Measurements from ENCODE around the gene SPECC1L. TPM values are rescaled to one million over a fixed set of nuclear protein-coding genes. Genes with fewer than 3 reads are reported as not detected.

The SPECC1L gene
- total and polyA plus RNA-seq, 2 of the 8 experiments (the other 6 are each of a cell fraction or from before 2014, with no cell fraction given) = 15.7 to 61.6 TPM

- no peaks in the 10 kb centered on the region for H3K27me3 ChIP-seq (replicated peaks in 1 of 4; ENCODE audit: control insufficient read depth in 3 of 4, extremely low read depth in 1 of 4, insufficient read depth in 3 of 4, low read length in 3 of 4)
- H3K36me3 ChIP-seq (ENCODE audit: control insufficient read depth in 2 of 4, insufficient read depth in 4 of 4, low read length in 3 of 4) = no peaks in the 10 kb centered on the region
- no peak overlapping the region for H2BK12ac ChIP-seq (ENCODE audit: low read depth, low read length)
- WGBS, 2 experiments (ENCODE audit: extremely low coverage in 1 of 2, insufficient coverage in 1 of 2, insufficient read length in 1 of 2, insufficient replicate concordance in 2 of 2, low coverage in 1 of 2, low lambda C conversion rate in 2 of 2, missing lambda C conversion rate in 1 of 2) = 89% methylated on average over 2 of the region's 2 CpGs; no CpG with 5 or more reads in 1 of the 2 experiments
- H2BK15ac ChIP-seq (ENCODE audit: low read length) = no peak overlapping the region
- peaks cover 0 to 3% (median 1%) of the 10 kb centered on the region in 4 experiments; a peak in 3 of 7 replicates for H3K4me1 ChIP-seq (replicated peaks in 1 of 4; ENCODE audit: control insufficient read depth in 3 of 4, insufficient read depth in 4 of 4, low read length in 3 of 4)
- H3K79me2 ChIP-seq (ENCODE audit: control insufficient read depth in 1 of 2, insufficient read depth in 2 of 2, low read length in 2 of 2) = peaks cover 4 to 80% of the 10 kb centered on the region in 2 experiments
- H3K4me3 ChIP-seq (ENCODE audit: extremely low read depth in 1 of 4, insufficient read depth in 2 of 4, low read depth in 3 of 4, low read length in 4 of 4) = no peak overlapping the region
- no peak overlapping the region for H3K18ac ChIP-seq (ENCODE audit: extremely low read depth, low read length)
- TF ChIP-seq JUND (IDR thresholded peaks at IDR 0.05; ENCODE audit: low read length) (0 out of 2 replicates have a peak, but pooled peaks have one; percentile 36), POU5F1 (IDR thresholded peaks at IDR 0.05; ENCODE audit: low read depth, low read length) (no peak)
- H3K9me3 ChIP-seq (ENCODE audit: insufficient read depth in 2 of 2, low read depth in 1 of 2, low read length in 1 of 2) = no peaks in the 10 kb centered on the region
- H3K4ac ChIP-seq (replicated peaks; ENCODE audit: insufficient read length, low read depth, low read length) = no peak overlapping the region
- H4K91ac ChIP-seq (replicated peaks; ENCODE audit: insufficient read length, low read length) = no peak overlapping the region
- H3K79me1 ChIP-seq (ENCODE audit: low read depth, low read length) = peaks cover 3% of the 10 kb centered on the region
- H2AK5ac ChIP-seq (ENCODE audit: low read depth, low read length) = no peak overlapping the region
- H4K20me1 ChIP-seq (replicated peaks in 1 of 2; ENCODE audit: control insufficient read depth in 1 of 2, insufficient read depth in 2 of 2, low read length in 2 of 2) = peaks cover 2 to 8% of the 10 kb centered on the region in 2 experiments
- H2BK120ac ChIP-seq (replicated peaks; ENCODE audit: low read depth, low read length) = no peak overlapping the region
- H2BK5ac ChIP-seq (ENCODE audit: low read depth, low read length) = no peak overlapping the region
- no peak overlapping the region for H4K5ac ChIP-seq (ENCODE audit: insufficient read length, low read depth, low read length)
- H2AFZ ChIP-seq (ENCODE audit: low read length) = no peak overlapping the region
- no peak for FAIRE-seq
- ChIA-PET POLR2A (ENCODE audit: partially characterized antibody) (no interaction called here), CTCF (ENCODE audit: partially characterized antibody) (interaction anchor here (0.6 kb wide), 1 partner anchor 133 kb away, joined by 5 read pairs; no protein-coding TSS in a partner anchor)
- H3K56ac ChIP-seq (replicated peaks; ENCODE audit: insufficient read length, low read depth, low read length) = no peak overlapping the region
- no peak overlapping the region for H3K27ac ChIP-seq (ENCODE audit: low read depth, low read length)
- no peak overlapping the region for H4K8ac ChIP-seq (ENCODE audit: extremely low read depth, insufficient read depth, low read length)
- peak overlapping the region in 1 of 4 experiments; percentile 28; a peak in 1 of 7 replicates for H3K9ac ChIP-seq (replicated peaks in 1 of 4; ENCODE audit: extremely low read depth in 1 of 4, low read depth in 3 of 4, low read length in 3 of 4)
- no peak for DNase-seq (ENCODE audit: low read depth in 1 of 2, low spot score in 2 of 2)
- H3K23me2 ChIP-seq (ENCODE audit: low read depth, low read length) = no peaks in the 10 kb centered on the region
- peak overlapping the region in 1 of 2 experiments; percentile 34; a peak in 1 of 4 replicates for H3K4me2 ChIP-seq (ENCODE audit: insufficient read depth in 1 of 2, low read depth in 2 of 2, low read length in 2 of 2)
- H2BK20ac ChIP-seq (ENCODE audit: low read length) = no peak overlapping the region
- H3K14ac ChIP-seq (ENCODE audit: insufficient read length) = no peak overlapping the region
- H3K23ac ChIP-seq (ENCODE audit: insufficient read length) = no peak overlapping the region
Measured at GRCh38 chr22:24284747-24285203, 14.1 kb downstream of the SPECC1L start.
